SK-N-SH (cell line): ENCODE measurements around the gene ERAP2.

Source experiments
- EP300 ChIP-seq, 2 experiments: IDR thresholded peaks; 2 replicates each; pipeline versions ENCODE4 v1.4.0 to v1.6.1; 2012; ENCODE audit warnings: borderline replicate concordance in 1 of 2, low read depth in 1 of 2, low read length in 1 of 2
- EZH2phosphoT487 ChIP-seq: fragments of 200-600 bp; sonication (generic); IDR thresholded peaks from 2 replicates; pipeline ENCODE4 v1.6.1; 2017; ENCODE audit warnings: low read depth, mixed run types, mild to moderate bottlenecking, antibody characterized with exemption, moderate library complexity, borderline replicate concordance
- FOXJ3 ChIP-seq: sonication (generic); formaldehyde crosslinking; IDR thresholded peaks from 2 replicates; pipeline ENCODE4 v1.5.1; 2020; ENCODE audit warnings: mild to moderate bottlenecking, missing genetic modification reagents
- FOXM1 ChIP-seq: IDR thresholded peaks from 2 replicates; pipeline ENCODE4 v1.4.0; 2012; ENCODE audit warnings: low read depth, mild to moderate bottlenecking
- GABPA ChIP-seq: IDR thresholded peaks from 2 replicates; pipeline ENCODE4 v1.4.0; 2012; ENCODE audit warnings: low read depth, mild to moderate bottlenecking
- JUND ChIP-seq: IDR thresholded peaks from 2 replicates; pipeline ENCODE4 v1.4.0; 2012
- POLR2AphosphoS5 ChIP-seq: IDR thresholded peaks from 2 replicates; pipeline ENCODE4 v1.6.1; 2012; ENCODE audit warnings: low read depth, low read length
- RXRA ChIP-seq: IDR thresholded peaks from 2 replicates; pipeline ENCODE4 v1.4.0; 2012; ENCODE audit warnings: low read depth, mild to moderate bottlenecking, borderline replicate concordance
- SIN3A ChIP-seq: IDR thresholded peaks from 2 replicates; pipeline ENCODE4 v1.6.1; 2012; ENCODE audit warnings: low read depth, mild to moderate bottlenecking, low read length, moderate library complexity, borderline replicate concordance
- TEAD4 ChIP-seq: IDR thresholded peaks from 2 replicates; pipeline ENCODE4 v1.4.0; 2012; ENCODE audit warnings: mild to moderate bottlenecking, borderline replicate concordance; ENCODE audit not compliant: insufficient read depth
- TF ChIP-seq, protein P1 (sequence below): fragments of 200-600 bp; sonication (generic); IDR thresholded peaks from 2 replicates; pipeline ENCODE4 v1.6.1; 2017; ENCODE audit warnings: antibody characterized with exemption, mild to moderate bottlenecking, moderate library complexity
- TF ChIP-seq, protein P2 (sequence below): IDR thresholded peaks from 2 replicates; pipeline ENCODE4 v1.4.0; 2012; ENCODE audit warnings: low read depth

DNA sequence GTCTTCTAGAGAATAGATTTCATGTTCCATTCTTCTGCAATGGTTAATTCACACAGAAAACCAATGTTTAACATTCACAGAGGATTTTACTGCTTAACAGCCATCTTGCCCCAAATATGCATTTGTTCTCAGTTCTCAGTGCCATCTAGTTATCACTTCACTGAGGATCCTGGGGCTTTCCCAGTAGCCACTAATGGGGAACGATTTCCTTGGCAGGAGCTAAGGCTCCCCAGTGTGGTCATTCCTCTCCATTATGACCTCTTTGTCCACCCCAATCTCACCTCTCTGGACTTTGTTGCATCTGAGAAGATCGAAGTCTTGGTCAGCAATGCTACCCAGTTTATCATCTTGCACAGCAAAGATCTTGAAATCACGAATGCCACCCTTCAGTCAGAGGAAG lies 3.4 kb downstream of the ERAP2 start:
- no peak for TF ChIP-seq SIN3A
- no peak for TF ChIP-seq EP300 (IDR thresholded peaks at IDR 0.05; ENCODE audit: borderline replicate concordance in 1 of 2, low read depth in 1 of 2, low read length in 1 of 2)
- TF ChIP-seq, protein P1, sequence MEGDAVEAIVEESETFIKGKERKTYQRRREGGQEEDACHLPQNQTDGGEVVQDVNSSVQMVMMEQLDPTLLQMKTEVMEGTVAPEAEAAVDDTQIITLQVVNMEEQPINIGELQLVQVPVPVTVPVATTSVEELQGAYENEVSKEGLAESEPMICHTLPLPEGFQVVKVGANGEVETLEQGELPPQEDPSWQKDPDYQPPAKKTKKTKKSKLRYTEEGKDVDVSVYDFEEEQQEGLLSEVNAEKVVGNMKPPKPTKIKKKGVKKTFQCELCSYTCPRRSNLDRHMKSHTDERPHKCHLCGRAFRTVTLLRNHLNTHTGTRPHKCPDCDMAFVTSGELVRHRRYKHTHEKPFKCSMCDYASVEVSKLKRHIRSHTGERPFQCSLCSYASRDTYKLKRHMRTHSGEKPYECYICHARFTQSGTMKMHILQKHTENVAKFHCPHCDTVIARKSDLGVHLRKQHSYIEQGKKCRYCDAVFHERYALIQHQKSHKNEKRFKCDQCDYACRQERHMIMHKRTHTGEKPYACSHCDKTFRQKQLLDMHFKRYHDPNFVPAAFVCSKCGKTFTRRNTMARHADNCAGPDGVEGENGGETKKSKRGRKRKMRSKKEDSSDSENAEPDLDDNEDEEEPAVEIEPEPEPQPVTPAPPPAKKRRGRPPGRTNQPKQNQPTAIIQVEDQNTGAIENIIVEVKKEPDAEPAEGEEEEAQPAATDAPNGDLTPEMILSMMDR = no peak
- TF ChIP-seq, protein P2, sequence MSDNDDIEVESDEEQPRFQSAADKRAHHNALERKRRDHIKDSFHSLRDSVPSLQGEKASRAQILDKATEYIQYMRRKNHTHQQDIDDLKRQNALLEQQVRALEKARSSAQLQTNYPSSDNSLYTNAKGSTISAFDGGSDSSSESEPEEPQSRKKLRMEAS = no peak
- no peak for TF ChIP-seq RXRA
- TF ChIP-seq FOXJ3 (CRISPR knock-in tag) = no peak
- TF ChIP-seq POLR2AphosphoS5 = no peak
- TF ChIP-seq TEAD4 = no peak
- TF ChIP-seq JUND = no peak
- no peak for TF ChIP-seq GABPA
- TF ChIP-seq FOXM1 = no peak
- TF ChIP-seq EZH2phosphoT487 = no peak
